Naive B cell (primary cell): ENCODE data around the gene RAB12. TPM values are rescaled to one million over a fixed set of nuclear protein-coding genes. Genes with fewer than 3 reads are reported as not detected.

ENCODE experiments used
- ATAC-seq, 2 donors: fragments of 150-1000 bp; cut with Tn5 transposase; 2 replicates each; pipeline ENCODE4 v1.10.0; 2021; ENCODE audit warnings: low read depth in 2 of 2, mild to moderate bottlenecking in 2 of 2, moderate library complexity in 2 of 2
- DNase-seq: peaks from one replicate; pipeline ENCODE4 v3.0.0; 2022
- H3K27ac Mint-ChIP-seq, 6 donors: one replicate each; pipeline ENCODE4 v1.8.0; 2020 to 2022; ENCODE audit warnings: mild to moderate bottlenecking in 6 of 6, mixed read lengths in 6 of 6, moderate library complexity in 5 of 6, inconsistent platforms in 2 of 6
- H3K27me3 Mint-ChIP-seq, 3 donors: one replicate each; pipeline ENCODE4 v1.8.0; 2021 to 2022; ENCODE audit warnings: mixed read lengths in 3 of 3, mild to moderate bottlenecking in 1 of 3
- H3K36me3 Mint-ChIP-seq, 2 donors: one replicate each; pipeline ENCODE4 v1.8.0; 2020 to 2022; ENCODE audit warnings: mixed read lengths in 2 of 2, inconsistent platforms in 1 of 2, mild to moderate bottlenecking in 1 of 2
- H3K4me1 Mint-ChIP-seq, 3 donors: one replicate each; pipeline ENCODE4 v1.8.0; 2020 to 2022; ENCODE audit warnings: mixed read lengths in 3 of 3, inconsistent platforms in 1 of 3, mild to moderate bottlenecking in 1 of 3, moderate library complexity in 1 of 3
- H3K4me3 Mint-ChIP-seq, 8 donors: one replicate each; pipeline ENCODE4 v1.8.0; 2020 to 2022; ENCODE audit warnings: mild to moderate bottlenecking in 8 of 8, mixed read lengths in 8 of 8, moderate library complexity in 8 of 8, inconsistent platforms in 2 of 8
- H3K9me3 Mint-ChIP-seq, 7 donors: one replicate each; pipeline ENCODE4 v1.8.0; 2020 to 2022; ENCODE audit warnings: mixed read lengths in 7 of 7, mild to moderate bottlenecking in 5 of 7, inconsistent platforms in 2 of 7, moderate library complexity in 1 of 7
- polyA plus RNA-seq, 6 donors: library from polyadenylated mRNA; unstranded; fragments of 300-500 nt; fragmentation: Illumina TruSeq; gene quantifications; one replicate each; pipeline ENCODE4 v1.2.3, GENCODE V29; 2021; ENCODE audit warnings: low read depth in 6 of 6

Gene RAB12
- polyA plus RNA-seq, 6 donors from 2014 or later: 0.25 to 1.0 (median 0.65) TPM; not detected in 2

GRCh38 chr18:8685914-8686216 lies 76.6 kb downstream of the RAB12 start:
- ATAC-seq (no peak), DNase-seq (no peak)
- no peaks in the 10 kb centered on the region for H3K36me3 Mint-ChIP-seq
- H3K27me3 Mint-ChIP-seq: peaks cover 0 to 11% (median 3%) of the 10 kb centered on the region in 3 donors
- no peak overlapping the region for H3K27ac Mint-ChIP-seq
- no peaks in the 10 kb centered on the region for H3K4me1 Mint-ChIP-seq
- H3K4me3 Mint-ChIP-seq: no peak overlapping the region
- no peaks in the 10 kb centered on the region for H3K9me3 Mint-ChIP-seq

- DNase-seq (no peak), ATAC-seq (no peak)
- Mint-ChIP-seq H3K4me1 (no peaks in the 10 kb centered on the region), H3K9me3 (no peaks in the 10 kb centered on the region), H3K27ac (no peak overlapping the region), H3K4me3 (no peak overlapping the region), H3K27me3 (peaks cover 0 to 11% (median 3%) of the 10 kb centered on the region in 3 donors), H3K36me3 (no peaks in the 10 kb centered on the region)
Measured at GRCh38 chr18:8686611-8687010, 77.4 kb downstream of the RAB12 start.

GRCh38 chr18:8688216-8688800 lies 79.1 kb downstream of the RAB12 start:
- no peaks in the 10 kb centered on the region for H3K36me3 Mint-ChIP-seq
- H3K9me3 Mint-ChIP-seq: no peaks in the 10 kb centered on the region
- ATAC-seq (no peak), DNase-seq (no peak)
- H3K27ac Mint-ChIP-seq: no peak overlapping the region
- peaks cover 0 to 11% (median 3%) of the 10 kb centered on the region in 3 donors for H3K27me3 Mint-ChIP-seq
- no peaks in the 10 kb centered on the region for H3K4me1 Mint-ChIP-seq
- no peak overlapping the region for H3K4me3 Mint-ChIP-seq

DNA sequence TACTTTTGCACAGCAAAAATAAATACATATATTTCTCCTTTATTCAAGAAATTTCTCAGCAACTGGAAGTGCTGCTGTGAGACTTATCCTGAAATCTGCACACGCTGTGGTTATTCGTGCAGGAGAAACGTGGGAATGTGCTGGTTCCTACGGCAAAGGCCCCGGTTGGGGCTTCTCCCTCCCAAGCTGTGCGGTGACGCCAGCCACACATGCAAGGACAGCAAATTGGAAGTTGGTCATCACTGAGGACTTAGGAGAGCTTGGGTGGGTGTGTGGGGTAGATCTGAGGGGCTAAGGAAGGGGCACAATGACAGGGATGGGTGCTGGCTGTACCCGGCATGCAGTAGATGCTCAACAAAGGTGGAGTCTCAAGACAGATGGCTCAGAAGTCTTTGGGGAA lies 79.6 kb downstream of the RAB12 start:
- Mint-ChIP-seq H3K4me3 (no peak overlapping the region), H3K4me1 (no peaks in the 10 kb centered on the region), H3K9me3 (no peaks in the 10 kb centered on the region), H3K27me3 (peaks cover 0 to 11% (median 3%) of the 10 kb centered on the region in 3 donors), H3K36me3 (no peaks in the 10 kb centered on the region), H3K27ac (no peak overlapping the region)
- DNase-seq (no peak), ATAC-seq (no peak)

Other genes with a start within 250 kb of the RAB12 start
- 1 to 10 TPM in 2 of 6 donors, under 1 TPM in 4; 0.26 to 1.4 (median 0.80) TPM for gene MTCL1, start 96.1 kb downstream of the RAB12 start, polyA plus RNA-seq